Spleen (tissue), 11 donors: ENCODE measurements around the gene ACSL1. TPM values are rescaled to one million over a fixed set of nuclear protein-coding genes. Genes with fewer than 3 reads are reported as not detected.

Source experiments
- DNase-seq: peaks from one replicate; pipeline ENCODE4 v3.0.0-alpha.2; 2020
- H3K27ac ChIP-seq, 8 donors: fragments of 200-600 bp; sonication (generic) in 7 of 8; 1 replicate in 4 of 8; 2 replicates in 4 of 8; pipeline versions ENCODE4 v1.5.0 to v1.8.0; 2016 to 2021; ENCODE audit warnings: inconsistent platforms in 4 of 8, mild to moderate bottlenecking in 4 of 8, moderate library complexity in 1 of 8
- H3K27me3 ChIP-seq, 7 donors: fragments of 200-600 bp; sonication (generic) in 6 of 7; replicated peaks in 1 of 7; 1 replicate in 4 of 7; 2 replicates in 3 of 7; pipeline versions ENCODE4 v1.5.0 to v1.8.0; 2016 to 2021; ENCODE audit warnings: inconsistent platforms in 3 of 7, mild to moderate bottlenecking in 1 of 7
- H3K36me3 ChIP-seq, 6 donors: fragments of 200-600 bp; sonication (generic) in 5 of 6; 1 replicate in 4 of 6; 2 replicates in 2 of 6; pipeline versions ENCODE4 v1.5.0 to v1.8.0; 2016 to 2021; ENCODE audit warnings: inconsistent platforms in 2 of 6
- H3K4me1 ChIP-seq, 6 donors: fragments of 200-600 bp; sonication (generic) in 5 of 6; 1 replicate in 3 of 6; 2 replicates in 3 of 6; pipeline versions ENCODE4 v1.5.0 to v1.8.0; 2016 to 2021; ENCODE audit warnings: inconsistent platforms in 3 of 6
- H3K4me3 ChIP-seq, 8 donors: fragments of 200-600 bp; sonication (generic) in 7 of 8; 1 replicate in 4 of 8; 2 replicates in 4 of 8; pipeline versions ENCODE4 v1.5.0 to v1.8.0; 2016 to 2021; ENCODE audit warnings: inconsistent platforms in 4 of 8, mild to moderate bottlenecking in 4 of 8, moderate library complexity in 2 of 8
- H3K9me3 ChIP-seq, 8 donors: fragments of 200-600 bp; sonication (generic) in 7 of 8; 1 replicate in 4 of 8; 2 replicates in 4 of 8; pipeline versions ENCODE4 v1.5.0 to v1.8.0; 2016 to 2021; ENCODE audit warnings: inconsistent platforms in 4 of 8
- CTCF ChIP-seq, 11 experiments: fragments of 200-600 bp in 7 of 11; fragments of 450-650 bp in 4 of 11; sonication (generic) in 4 of 11; IDR thresholded peaks in 8 of 11; conservative IDR thresholded peaks in 3 of 11; 1 replicate in 7 of 11; 2 replicates in 4 of 11; pipeline versions ENCODE4 v1.4.0 to v1.8.0; 2016 to 2021; ENCODE audit warnings: antibody characterized with exemption in 11 of 11, inconsistent platforms in 4 of 11, mild to moderate bottlenecking in 1 of 11
- POLR2A ChIP-seq, 3 donors: fragments of 450-650 bp; IDR thresholded peaks; one replicate each; pipeline ENCODE4 v1.5.1; 2017; ENCODE audit warnings: antibody characterized with exemption in 3 of 3, mild to moderate bottlenecking in 1 of 3
- POLR2AphosphoS5 ChIP-seq, 3 donors: sonication (generic); formaldehyde crosslinking; IDR thresholded peaks; one replicate each; pipeline ENCODE4 v1.5.1; 2017; ENCODE audit warnings: antibody characterized with exemption in 3 of 3
- WGBS, 5 donors: extraction: QIAGEN DNeasy Blood & Tissue Kit in 3 of 5; methylation state at CpG; one replicate each; pipeline versions ENCODE4 v1.1.5 to v1.1.7; 2013 to 2018; 5-methylcytosine and 5-hydroxymethylcytosine counted together
- intact Hi-C: fragments of 100-400 bp; cut with DNase I; formaldehyde crosslinking; loops from one replicate; pipeline ENCODE4 v1.15.0; 2023; ENCODE audit warnings: low total_unique reads
- polyA plus RNA-seq, 3 donors: library from polyadenylated mRNA; stranded (reverse); fragments of 200-250 nt; gene quantifications; one replicate each; pipeline ENCODE4 v1.2.1, GENCODE V29; 2013
- total RNA-seq, 7 donors: library from RNA; depleted of rRNA in 3 of 7; stranded (reverse); fragments of >200 nt in 3 of 7; fragmentation: NEBNext Ultra II Directional in 4 of 7; extraction: Animal tissue kit (Norgen Biotek cat#: 25700) in 4 of 7; gene quantifications; one replicate each; pipeline versions ENCODE4 v1.1.0 to v1.2.1, GENCODE V29; 2016 to 2021
- donor health status: healthy with polysubstance abuse.
- donor health status: DM: no; HTN: no; CAD: no; lungs with moderate emphysema.
- donor health status: DM: no; HTN: no; CAD: no.
- donor health status: Bipolar disorder and iron deficiency.
- donor health status: healthy.
- donor health status: DM: no; HTN: no; CAD: no.
- donor health status: DM: yes; HTN: yes; CAD: no.

ACSL1 gene
- total and polyA plus RNA-seq, 10 donors: 17.6 to 333 (median 118) TPM

GRCh38 chr4:184826691-184827270 lies 1.0 kb upstream of the ACSL1 start:
- peaks cover 12 to 45% (median 30%) of the 10 kb centered on the region in 6 donors for H3K4me1 ChIP-seq
- H3K9me3 ChIP-seq: no peaks in the 10 kb centered on the region
- no peaks in the 10 kb centered on the region for H3K36me3 ChIP-seq
- peak overlapping the region; percentile 68 to 96 (median 90) for H3K27ac ChIP-seq
- 25 to 43% (median 31%) methylated on average over 13 to 15 of the region's 15 CpGs for WGBS, 5 donors
- no peaks in the 10 kb centered on the region for H3K27me3 ChIP-seq
- intact Hi-C loops: no loop called here
- H3K4me3 ChIP-seq: peak overlapping the region; percentile 62 to 93 (median 73)
- TF ChIP-seq POLR2AphosphoS5 (IDR thresholded peaks at IDR 0.05) (no peak), CTCF (IDR thresholded peaks at IDR 0.05 in 8 of 11, conservative IDR thresholded peaks at IDR 0.05 in 3 of 11) (no peak), POLR2A (IDR thresholded peaks at IDR 0.05) (peak in 1 of 3 donors; percentile 34)
- peak; percentile 85 for DNase-seq

- H3K36me3 ChIP-seq: no peaks in the 10 kb centered on the region
- H3K4me3 ChIP-seq: peak overlapping the region; percentile 38 to 93 (median 73)
- peaks cover 12 to 56% (median 38%) of the 10 kb centered on the region in 6 donors for H3K4me1 ChIP-seq
- H3K9me3 ChIP-seq: no peaks in the 10 kb centered on the region
- WGBS, 5 donors: 1 to 4% (median 1%) methylated on average over 9 to 92 of the region's 92 CpGs
- intact Hi-C loops: no loop called here
- peak; percentile 93 for DNase-seq
- H3K27ac ChIP-seq: peak overlapping the region; percentile 51 to 96 (median 90)
- TF ChIP-seq POLR2AphosphoS5 (IDR thresholded peaks at IDR 0.05): peak; percentile 55 to 79 (median 71)
- TF ChIP-seq CTCF (IDR thresholded peaks at IDR 0.05 in 8 of 11, conservative IDR thresholded peaks at IDR 0.05 in 3 of 11): no peak
- H3K27me3 ChIP-seq: no peaks in the 10 kb centered on the region
These were observed 450 bp downstream of the ACSL1 start for GRCh38 chr4:184825141-184825895.

GRCh38 chr4:184824776-184825084 lies 1.0 kb downstream of the ACSL1 start:
- H3K9me3 ChIP-seq: no peaks in the 10 kb centered on the region
- no peaks in the 10 kb centered on the region for H3K27me3 ChIP-seq
- intact Hi-C loops: no loop called here
- H3K36me3 ChIP-seq: no peaks in the 10 kb centered on the region
- no peak for TF ChIP-seq POLR2A (IDR thresholded peaks at IDR 0.05)
- TF ChIP-seq CTCF (IDR thresholded peaks at IDR 0.05 in 8 of 11, conservative IDR thresholded peaks at IDR 0.05 in 3 of 11): no peak
- TF ChIP-seq POLR2AphosphoS5 (IDR thresholded peaks at IDR 0.05): no peak
- no peak for DNase-seq
- H3K4me3 ChIP-seq: peak overlapping the region; percentile 38 to 93 (median 73)
- H3K4me1 ChIP-seq: peaks cover 12 to 62% (median 41%) of the 10 kb centered on the region in 6 donors
- peak overlapping the region in 7 of 8 donors; percentile 86 to 96 (median 91) for H3K27ac ChIP-seq
- WGBS, 5 donors: 10 to 29% (median 19%) methylated on average over 6 of the region's 6 CpGs

- no peak for DNase-seq
- Histone ChIP-seq H3K4me3 (peak overlapping the region in 7 of 8 donors; percentile 62 to 93 (median 73)), H3K9me3 (no peaks in the 10 kb centered on the region), H3K4me1 (peaks cover 12 to 67% (median 46%) of the 10 kb centered on the region in 6 donors), H3K27ac (peak overlapping the region in 7 of 8 donors; percentile 86 to 96 (median 91)), H3K27me3 (no peaks in the 10 kb centered on the region), H3K36me3 (no peaks in the 10 kb centered on the region)
- intact Hi-C loops: no loop called here
- WGBS, 5 donors: 67 to 85% (median 69%) methylated on average over 13 of the region's 13 CpGs
- TF ChIP-seq POLR2A (IDR thresholded peaks at IDR 0.05) (no peak), POLR2AphosphoS5 (IDR thresholded peaks at IDR 0.05) (peak in 2 of 3 donors; percentile 28 to 29)
These were observed 1.5 kb downstream of the ACSL1 start for GRCh38 chr4:184824081-184824775.
